Measurements from ENCODE around the gene USP19.

USP19 gene

GRCh38 chr3:49132073-49132436 is 11.4 kb upstream of the USP19 start:
- Histone ChIP-seq H3K27ac (ENCODE audit: low read depth, low read length, severe bottlenecking) (peak overlapping the region; percentile 93), H3K9me3 (ENCODE audit: control insufficient read depth, low read length) (no peaks in the 10 kb centered on the region)
- 58 to 66% methylated on average over 4 to 9 of the region's 9 CpGs for WGBS, 2 experiments (ENCODE audit: insufficient coverage in 2 of 2)

GRCh38 chr3:49131576-49131975 is 11.0 kb upstream of the USP19 start:
- peaks cover 46% of the 10 kb centered on the region for H3K36me3 ChIP-seq (ENCODE audit: control insufficient read depth, insufficient read depth, low read length)
- H3K4me3 ChIP-seq (ENCODE audit: extremely low read depth, insufficient read depth, low read length, poor library complexity, severe bottlenecking): peak overlapping the region; percentile 70
- no peaks in the 10 kb centered on the region for H3K9me3 ChIP-seq (ENCODE audit: control insufficient read depth, low read length)
- no peak overlapping the region for H3K27ac ChIP-seq (ENCODE audit: low read depth, low read length, severe bottlenecking)
- 94 to 96% methylated on average over 6 of the region's 6 CpGs for WGBS, 2 experiments (ENCODE audit: insufficient coverage in 2 of 2)
- H3K4me1 ChIP-seq (ENCODE audit: control insufficient read depth, insufficient read depth, low read length, poor library complexity, severe bottlenecking): peaks cover 8% of the 10 kb centered on the region

More at GRCh38 chr3:49132073-49132436, 11.4 kb upstream of the USP19 start:
- Histone ChIP-seq H3K4me3 (ENCODE audit: extremely low read depth, insufficient read depth, low read length, poor library complexity, severe bottlenecking) (peak overlapping the region; percentile 70), H3K36me3 (ENCODE audit: control insufficient read depth, insufficient read depth, low read length) (peaks cover 41% of the 10 kb centered on the region), H3K4me1 (ENCODE audit: control insufficient read depth, insufficient read depth, low read length, poor library complexity, severe bottlenecking) (peaks cover 8% of the 10 kb centered on the region)

- WGBS, 2 experiments (ENCODE audit: insufficient coverage in 2 of 2): 95 to 100% methylated on average over 6 to 12 of the region's 12 CpGs
- Histone ChIP-seq H3K4me3 (ENCODE audit: extremely low read depth, insufficient read depth, low read length, poor library complexity, severe bottlenecking) (no peak overlapping the region), H3K4me1 (ENCODE audit: control insufficient read depth, insufficient read depth, low read length, poor library complexity, severe bottlenecking) (peaks cover 8% of the 10 kb centered on the region), H3K27ac (ENCODE audit: low read depth, low read length, severe bottlenecking) (no peak overlapping the region), H3K9me3 (ENCODE audit: control insufficient read depth, low read length) (no peaks in the 10 kb centered on the region), H3K36me3 (ENCODE audit: control insufficient read depth, insufficient read depth, low read length) (peaks cover 51% of the 10 kb centered on the region)
These were observed 10.4 kb upstream of the USP19 start for GRCh38 chr3:49131040-49131439.

GRCh38 chr3:49124991-49125670 is 4.5 kb upstream of the USP19 start:
- no peaks in the 10 kb centered on the region for H3K9me3 ChIP-seq (ENCODE audit: control insufficient read depth, low read length)
- no peak overlapping the region for H3K27ac ChIP-seq (ENCODE audit: low read depth, low read length, severe bottlenecking)
- no peak overlapping the region for H3K4me3 ChIP-seq (ENCODE audit: extremely low read depth, insufficient read depth, low read length, poor library complexity, severe bottlenecking)
- WGBS, 2 experiments (ENCODE audit: insufficient coverage in 2 of 2): 86 to 88% methylated on average over 10 to 12 of the region's 14 CpGs
- H3K4me1 ChIP-seq (ENCODE audit: control insufficient read depth, insufficient read depth, low read length, poor library complexity, severe bottlenecking): no peaks in the 10 kb centered on the region
- peaks cover 85% of the 10 kb centered on the region for H3K36me3 ChIP-seq (ENCODE audit: control insufficient read depth, insufficient read depth, low read length)

- H3K4me1 ChIP-seq (ENCODE audit: control insufficient read depth, insufficient read depth, low read length, poor library complexity, severe bottlenecking): peaks cover 6% of the 10 kb centered on the region
- 84 to 98% methylated on average over 5 to 7 of the region's 7 CpGs for WGBS, 2 experiments (ENCODE audit: insufficient coverage in 2 of 2)
- H3K27ac ChIP-seq (ENCODE audit: low read depth, low read length, severe bottlenecking): no peak overlapping the region
- H3K9me3 ChIP-seq (ENCODE audit: control insufficient read depth, low read length): no peaks in the 10 kb centered on the region
- peaks cover 78% of the 10 kb centered on the region for H3K36me3 ChIP-seq (ENCODE audit: control insufficient read depth, insufficient read depth, low read length)
- no peak overlapping the region for H3K4me3 ChIP-seq (ENCODE audit: extremely low read depth, insufficient read depth, low read length, poor library complexity, severe bottlenecking)
These were observed 3.6 kb upstream of the USP19 start for GRCh38 chr3:49124203-49124602.

GRCh38 chr3:49123687-49124086 is 3.1 kb upstream of the USP19 start:
- H3K4me1 ChIP-seq (ENCODE audit: control insufficient read depth, insufficient read depth, low read length, poor library complexity, severe bottlenecking): peaks cover 6% of the 10 kb centered on the region
- no peak overlapping the region for H3K4me3 ChIP-seq (ENCODE audit: extremely low read depth, insufficient read depth, low read length, poor library complexity, severe bottlenecking)
- WGBS, 2 experiments (ENCODE audit: insufficient coverage in 2 of 2): 95 to 97% methylated on average over 16 to 17 of the region's 17 CpGs
- H3K27ac ChIP-seq (ENCODE audit: low read depth, low read length, severe bottlenecking): no peak overlapping the region
- peaks cover 78% of the 10 kb centered on the region for H3K36me3 ChIP-seq (ENCODE audit: control insufficient read depth, insufficient read depth, low read length)
- no peaks in the 10 kb centered on the region for H3K9me3 ChIP-seq (ENCODE audit: control insufficient read depth, low read length)

GRCh38 chr3:49122886-49123545 is 2.4 kb upstream of the USP19 start:
- no peaks in the 10 kb centered on the region for H3K9me3 ChIP-seq (ENCODE audit: control insufficient read depth, low read length)
- 96% methylated on average over 16 to 17 of the region's 17 CpGs for WGBS, 2 experiments (ENCODE audit: insufficient coverage in 2 of 2)
- H3K36me3 ChIP-seq (ENCODE audit: control insufficient read depth, insufficient read depth, low read length): peaks cover 78% of the 10 kb centered on the region
- no peak overlapping the region for H3K4me3 ChIP-seq (ENCODE audit: extremely low read depth, insufficient read depth, low read length, poor library complexity, severe bottlenecking)
- peaks cover 6% of the 10 kb centered on the region for H3K4me1 ChIP-seq (ENCODE audit: control insufficient read depth, insufficient read depth, low read length, poor library complexity, severe bottlenecking)
- H3K27ac ChIP-seq (ENCODE audit: low read depth, low read length, severe bottlenecking): no peak overlapping the region

- H3K9me3 ChIP-seq (ENCODE audit: control insufficient read depth, low read length): no peaks in the 10 kb centered on the region
- H3K4me3 ChIP-seq (ENCODE audit: extremely low read depth, insufficient read depth, low read length, poor library complexity, severe bottlenecking): no peak overlapping the region
- H3K4me1 ChIP-seq (ENCODE audit: control insufficient read depth, insufficient read depth, low read length, poor library complexity, severe bottlenecking): peaks cover 6% of the 10 kb centered on the region
- H3K27ac ChIP-seq (ENCODE audit: low read depth, low read length, severe bottlenecking): no peak overlapping the region
- WGBS, 2 experiments (ENCODE audit: insufficient coverage in 2 of 2): 94 to 99% methylated on average over 7 of the region's 7 CpGs
- H3K36me3 ChIP-seq (ENCODE audit: control insufficient read depth, insufficient read depth, low read length): peaks cover 78% of the 10 kb centered on the region
These were observed 1.8 kb upstream of the USP19 start for GRCh38 chr3:49122451-49122850.

- 95 to 98% methylated on average over 12 of the region's 12 CpGs for WGBS, 2 experiments (ENCODE audit: insufficient coverage in 2 of 2)
- Histone ChIP-seq H3K4me1 (ENCODE audit: control insufficient read depth, insufficient read depth, low read length, poor library complexity, severe bottlenecking) (peaks cover 6% of the 10 kb centered on the region), H3K27ac (ENCODE audit: low read depth, low read length, severe bottlenecking) (no peak overlapping the region), H3K9me3 (ENCODE audit: control insufficient read depth, low read length) (no peaks in the 10 kb centered on the region), H3K4me3 (ENCODE audit: extremely low read depth, insufficient read depth, low read length, poor library complexity, severe bottlenecking) (no peak overlapping the region), H3K36me3 (ENCODE audit: control insufficient read depth, insufficient read depth, low read length) (peaks cover 79% of the 10 kb centered on the region)
These were observed 1.4 kb upstream of the USP19 start for GRCh38 chr3:49122022-49122421.

GRCh38 chr3:49121132-49121736 is 611 bp upstream of the USP19 start:
- H3K4me3 ChIP-seq (ENCODE audit: extremely low read depth, insufficient read depth, low read length, poor library complexity, severe bottlenecking): peak overlapping the region; percentile 67
- H3K36me3 ChIP-seq (ENCODE audit: control insufficient read depth, insufficient read depth, low read length): peaks cover 79% of the 10 kb centered on the region

GRCh38 chr3:49120096-49120437 is 556 bp downstream of the USP19 start:
- H3K27ac ChIP-seq (ENCODE audit: low read depth, low read length, severe bottlenecking): peak overlapping the region; percentile 98
- peaks cover 6% of the 10 kb centered on the region for H3K4me1 ChIP-seq (ENCODE audit: control insufficient read depth, insufficient read depth, low read length, poor library complexity, severe bottlenecking)
- 0 to 1% methylated on average over 8 to 9 of the region's 9 CpGs for WGBS, 2 experiments (ENCODE audit: insufficient coverage in 2 of 2)
- peak overlapping the region; percentile 67 for H3K4me3 ChIP-seq (ENCODE audit: extremely low read depth, insufficient read depth, low read length, poor library complexity, severe bottlenecking)
- H3K36me3 ChIP-seq (ENCODE audit: control insufficient read depth, insufficient read depth, low read length): peaks cover 79% of the 10 kb centered on the region
- no peaks in the 10 kb centered on the region for H3K9me3 ChIP-seq (ENCODE audit: control insufficient read depth, low read length)

More at GRCh38 chr3:49121132-49121736, 611 bp upstream of the USP19 start:
- Histone ChIP-seq H3K9me3 (ENCODE audit: control insufficient read depth, low read length) (no peaks in the 10 kb centered on the region), H3K4me1 (ENCODE audit: control insufficient read depth, insufficient read depth, low read length, poor library complexity, severe bottlenecking) (peaks cover 6% of the 10 kb centered on the region), H3K27ac (ENCODE audit: low read depth, low read length, severe bottlenecking) (peak overlapping the region; percentile 98)
- 84 to 85% methylated on average over 11 to 12 of the region's 17 CpGs for WGBS, 2 experiments (ENCODE audit: insufficient coverage in 2 of 2)
